Activated T-cell treated with anti-CD3 and anti-CD28 coated beads for 4 hours (primary cell): ENCODE data around the gene BCL2.

Source experiments
- DNase-seq: peaks from one replicate; pipeline ENCODE4 v3.0.0-alpha.2; 2020

The BCL2 gene

GRCh38 chr18:63102941-63103744 is 216.4 kb downstream of the BCL2 start:
- no peak for DNase-seq

GRCh38 chr18:63100630-63101055 is 218.9 kb downstream of the BCL2 start:
- no peak for DNase-seq

- DNase-seq, result no peak
Measured at GRCh38 chr18:63099848-63100629, 219.5 kb downstream of the BCL2 start.

- DNase-seq, result no peak
Measured at GRCh38 chr18:63099091-63099840, 220.3 kb downstream of the BCL2 start.

- no peak for DNase-seq
Measured at GRCh38 chr18:63098018-63098981, 221.3 kb downstream of the BCL2 start.

GRCh38 chr18:63097178-63097577 is 222.4 kb downstream of the BCL2 start:
- DNase-seq, result no peak

GRCh38 chr18:63096327-63096874 is 223.2 kb downstream of the BCL2 start:
- no peak for DNase-seq

- DNase-seq, result no peak
Measured at GRCh38 chr18:63095768-63096167, 223.8 kb downstream of the BCL2 start.

- DNase-seq, result no peak
Measured at GRCh38 chr18:63091671-63092364, 227.8 kb downstream of the BCL2 start.

GRCh38 chr18:63090334-63090733 is 229.2 kb downstream of the BCL2 start:
- DNase-seq, result no peak

- no peak for DNase-seq
Measured at GRCh38 chr18:63089041-63089440, 230.5 kb downstream of the BCL2 start.

- no peak for DNase-seq
Measured at GRCh38 chr18:63088262-63088661, 231.3 kb downstream of the BCL2 start.

GRCh38 chr18:63087421-63088230 is 231.9 kb downstream of the BCL2 start:
- DNase-seq, result no peak

- no peak for DNase-seq
Measured at GRCh38 chr18:63085611-63086010, 234.0 kb downstream of the BCL2 start.

- DNase-seq, result no peak
Measured at GRCh38 chr18:63084219-63084618, 235.3 kb downstream of the BCL2 start.

GRCh38 chr18:63083555-63083954 is 236.0 kb downstream of the BCL2 start:
- no peak for DNase-seq

GRCh38 chr18:63083020-63083531 is 236.5 kb downstream of the BCL2 start:
- DNase-seq, result no peak

- DNase-seq, result no peak
Measured at GRCh38 chr18:63082366-63083019, 237.1 kb downstream of the BCL2 start.

- DNase-seq, result no peak
Measured at GRCh38 chr18:63079114-63079513, 240.5 kb downstream of the BCL2 start.

GRCh38 chr18:63078471-63078870 is 241.1 kb downstream of the BCL2 start:
- DNase-seq, result no peak
